Measurements from ENCODE around the gene FBXL17. TPM values are rescaled to one million over a fixed set of nuclear protein-coding genes. Genes with fewer than 3 reads are reported as not detected.

The FBXL17 gene
- total RNA-seq, 1 experiment from 2014 or later, result 3.5 TPM

GRCh38 chr5:107869438-107870115, 512.3 kb downstream of the FBXL17 start (continued):
- TF ChIP-seq ZSCAN18 (CRISPR knock-in tag; IDR thresholded peaks at IDR 0.05) (no peak), OVOL2 (CRISPR knock-in tag; IDR thresholded peaks at IDR 0.05; ENCODE audit: borderline replicate concordance) (no peak), ESRRA (CRISPR knock-in tag; IDR thresholded peaks at IDR 0.05; ENCODE audit: borderline replicate concordance) (no peak)

GRCh38 chr5:107868650-107869409, 513.1 kb downstream of the FBXL17 start:
- ATAC-seq (peak; percentile 74), DNase-seq (ENCODE audit: low spot score) (no peak)
- Mint-ChIP-seq H3K36me3 (no peaks in the 10 kb centered on the region), H3K27ac (no peak overlapping the region), H3K4me3 (no peak overlapping the region), H3K4me1 (peaks cover 40% of the 10 kb centered on the region), H3K27me3 (ENCODE audit: low read depth) (no peaks in the 10 kb centered on the region), H3K9me3 (no peaks in the 10 kb centered on the region)
- TF ChIP-seq JAZF1 (CRISPR knock-in tag; IDR thresholded peaks at IDR 0.05) (no peak), GTF2I (CRISPR knock-in tag; conservative IDR thresholded peaks at IDR 0.05) (no peak), ZNF219 (CRISPR knock-in tag; IDR thresholded peaks at IDR 0.05; ENCODE audit: borderline replicate concordance) (no peak)
- POLR2A ChIA-PET, result interaction anchor here (1.9 kb wide), 1 partner anchor 10 kb away, joined by 4 read pairs; no protein-coding TSS in a partner anchor
- CTCF ChIA-PET, result interaction anchor here (0.6 kb wide), 1 partner anchor 325 kb away, joined by 3 read pairs; no protein-coding TSS in a partner anchor

- ChIA-PET POLR2A (no interaction called here), CTCF (no interaction called here)
- ATAC-seq, result no peak
- no peak for DNase-seq (ENCODE audit: low spot score)
- TF ChIP-seq ZNF423 (CRISPR knock-in tag; IDR thresholded peaks at IDR 0.05) (no peak), ZNF671 (CRISPR knock-in tag; IDR thresholded peaks at IDR 0.05) (no peak), SMAD4 (CRISPR knock-in tag; IDR thresholded peaks at IDR 0.05) (no peak), ZNF396 (CRISPR knock-in tag; IDR thresholded peaks at IDR 0.05; ENCODE audit: borderline replicate concordance) (no peak), ETV6 (CRISPR knock-in tag; IDR thresholded peaks at IDR 0.05) (no peak), PREB (CRISPR knock-in tag; IDR thresholded peaks at IDR 0.05; ENCODE audit: borderline replicate concordance) (no peak), RELA (CRISPR knock-in tag; IDR thresholded peaks at IDR 0.05; ENCODE audit: borderline replicate concordance) (no peak), ARID4B (CRISPR knock-in tag; IDR thresholded peaks at IDR 0.05; ENCODE audit: borderline replicate concordance) (no peak), SP1 (CRISPR knock-in tag; conservative IDR thresholded peaks at IDR 0.05) (no peak), ZNF121 (CRISPR knock-in tag; IDR thresholded peaks at IDR 0.05) (no peak), SOX15 (CRISPR knock-in tag; IDR thresholded peaks at IDR 0.05) (no peak), KAT7 (CRISPR knock-in tag; IDR thresholded peaks at IDR 0.05; ENCODE audit: borderline replicate concordance) (no peak), GRHL2 (CRISPR knock-in tag; IDR thresholded peaks at IDR 0.05; ENCODE audit: insufficient replicate concordance, severe bottlenecking) (no peak), TEAD1 (CRISPR knock-in tag; IDR thresholded peaks at IDR 0.05) (no peak), MAX (CRISPR knock-in tag; IDR thresholded peaks at IDR 0.05) (no peak), ZBTB21 (CRISPR knock-in tag; IDR thresholded peaks at IDR 0.05; ENCODE audit: borderline replicate concordance) (no peak)
- Mint-ChIP-seq H3K27me3 (ENCODE audit: low read depth) (no peaks in the 10 kb centered on the region), H3K27ac (no peak overlapping the region), H3K9me3 (no peaks in the 10 kb centered on the region), H3K4me3 (no peak overlapping the region), H3K36me3 (no peaks in the 10 kb centered on the region), H3K4me1 (peaks cover 38% of the 10 kb centered on the region)
Measured at GRCh38 chr5:107867266-107867665, 514.6 kb downstream of the FBXL17 start.

All from WTC11 (cell line).